ENCODE results near the gene LINGO3.

DNA sequence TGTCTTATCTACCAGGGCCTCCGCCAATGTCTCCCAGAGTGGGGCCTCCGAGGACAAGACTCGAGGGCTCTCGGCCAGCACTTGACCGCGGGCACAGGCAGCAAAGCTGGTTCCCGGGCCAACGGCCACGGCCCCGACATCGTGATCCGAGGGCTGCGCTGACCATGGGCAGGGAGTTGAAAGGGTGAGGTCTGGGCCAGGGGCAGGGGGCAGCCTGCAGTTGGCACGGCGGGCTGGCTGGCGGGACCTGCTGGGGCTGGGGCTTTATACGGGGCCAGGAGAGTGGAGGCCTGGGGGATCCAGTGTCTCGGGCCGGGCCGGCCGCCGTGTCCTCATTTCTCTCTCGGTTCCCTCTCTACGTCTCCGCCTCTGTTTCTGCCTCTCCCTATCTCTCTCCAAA lies 9.8 kb upstream of the LINGO3 start:
- TF ChIP-seq ZNF423 (CRISPR knock-in tag; IDR thresholded peaks at IDR 0.05) = no peak
- TF ChIP-seq, protein P1, sequence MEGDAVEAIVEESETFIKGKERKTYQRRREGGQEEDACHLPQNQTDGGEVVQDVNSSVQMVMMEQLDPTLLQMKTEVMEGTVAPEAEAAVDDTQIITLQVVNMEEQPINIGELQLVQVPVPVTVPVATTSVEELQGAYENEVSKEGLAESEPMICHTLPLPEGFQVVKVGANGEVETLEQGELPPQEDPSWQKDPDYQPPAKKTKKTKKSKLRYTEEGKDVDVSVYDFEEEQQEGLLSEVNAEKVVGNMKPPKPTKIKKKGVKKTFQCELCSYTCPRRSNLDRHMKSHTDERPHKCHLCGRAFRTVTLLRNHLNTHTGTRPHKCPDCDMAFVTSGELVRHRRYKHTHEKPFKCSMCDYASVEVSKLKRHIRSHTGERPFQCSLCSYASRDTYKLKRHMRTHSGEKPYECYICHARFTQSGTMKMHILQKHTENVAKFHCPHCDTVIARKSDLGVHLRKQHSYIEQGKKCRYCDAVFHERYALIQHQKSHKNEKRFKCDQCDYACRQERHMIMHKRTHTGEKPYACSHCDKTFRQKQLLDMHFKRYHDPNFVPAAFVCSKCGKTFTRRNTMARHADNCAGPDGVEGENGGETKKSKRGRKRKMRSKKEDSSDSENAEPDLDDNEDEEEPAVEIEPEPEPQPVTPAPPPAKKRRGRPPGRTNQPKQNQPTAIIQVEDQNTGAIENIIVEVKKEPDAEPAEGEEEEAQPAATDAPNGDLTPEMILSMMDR (IDR thresholded peaks at IDR 0.05) = no peak
- TF ChIP-seq, protein P2, sequence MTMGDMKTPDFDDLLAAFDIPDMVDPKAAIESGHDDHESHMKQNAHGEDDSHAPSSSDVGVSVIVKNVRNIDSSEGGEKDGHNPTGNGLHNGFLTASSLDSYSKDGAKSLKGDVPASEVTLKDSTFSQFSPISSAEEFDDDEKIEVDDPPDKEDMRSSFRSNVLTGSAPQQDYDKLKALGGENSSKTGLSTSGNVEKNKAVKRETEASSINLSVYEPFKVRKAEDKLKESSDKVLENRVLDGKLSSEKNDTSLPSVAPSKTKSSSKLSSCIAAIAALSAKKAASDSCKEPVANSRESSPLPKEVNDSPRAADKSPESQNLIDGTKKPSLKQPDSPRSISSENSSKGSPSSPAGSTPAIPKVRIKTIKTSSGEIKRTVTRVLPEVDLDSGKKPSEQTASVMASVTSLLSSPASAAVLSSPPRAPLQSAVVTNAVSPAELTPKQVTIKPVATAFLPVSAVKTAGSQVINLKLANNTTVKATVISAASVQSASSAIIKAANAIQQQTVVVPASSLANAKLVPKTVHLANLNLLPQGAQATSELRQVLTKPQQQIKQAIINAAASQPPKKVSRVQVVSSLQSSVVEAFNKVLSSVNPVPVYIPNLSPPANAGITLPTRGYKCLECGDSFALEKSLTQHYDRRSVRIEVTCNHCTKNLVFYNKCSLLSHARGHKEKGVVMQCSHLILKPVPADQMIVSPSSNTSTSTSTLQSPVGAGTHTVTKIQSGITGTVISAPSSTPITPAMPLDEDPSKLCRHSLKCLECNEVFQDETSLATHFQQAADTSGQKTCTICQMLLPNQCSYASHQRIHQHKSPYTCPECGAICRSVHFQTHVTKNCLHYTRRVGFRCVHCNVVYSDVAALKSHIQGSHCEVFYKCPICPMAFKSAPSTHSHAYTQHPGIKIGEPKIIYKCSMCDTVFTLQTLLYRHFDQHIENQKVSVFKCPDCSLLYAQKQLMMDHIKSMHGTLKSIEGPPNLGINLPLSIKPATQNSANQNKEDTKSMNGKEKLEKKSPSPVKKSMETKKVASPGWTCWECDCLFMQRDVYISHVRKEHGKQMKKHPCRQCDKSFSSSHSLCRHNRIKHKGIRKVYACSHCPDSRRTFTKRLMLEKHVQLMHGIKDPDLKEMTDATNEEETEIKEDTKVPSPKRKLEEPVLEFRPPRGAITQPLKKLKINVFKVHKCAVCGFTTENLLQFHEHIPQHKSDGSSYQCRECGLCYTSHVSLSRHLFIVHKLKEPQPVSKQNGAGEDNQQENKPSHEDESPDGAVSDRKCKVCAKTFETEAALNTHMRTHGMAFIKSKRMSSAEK (CRISPR knock-in tag; IDR thresholded peaks at IDR 0.05; ENCODE audit: borderline replicate concordance) = no peak
